HepG2 (cell line): Measurements from ENCODE around the gene VKORC1. TPM values are rescaled to one million over a fixed set of nuclear protein-coding genes. Genes with fewer than 3 reads are reported as not detected.

Experiments used
- IRX3 ChIP-seq: sonication (generic); formaldehyde crosslinking; IDR thresholded peaks from 2 replicates; pipeline ENCODE4 v1.8.1; 2023; ENCODE audit warnings: mild to moderate bottlenecking, low read depth, missing genetic modification reagents, borderline replicate concordance
- SRSF1 ChIP-seq: fragments of 200-400 bp; formaldehyde crosslinking; optimal IDR thresholded peaks from 2 replicates; pipeline ENCODE3; 2017; ENCODE audit warnings: mild to moderate bottlenecking, low read depth, low read length, moderate library complexity
- TEAD2 ChIP-seq: sonication (generic); formaldehyde crosslinking; IDR thresholded peaks from 2 replicates; pipeline ENCODE4 v1.9.0; 2021; ENCODE audit warnings: missing genetic modification reagents
- ZNF350 ChIP-seq: sonication (generic); formaldehyde crosslinking; IDR thresholded peaks from 2 replicates; pipeline ENCODE4 v1.4.0; 2020; ENCODE audit warnings: mild to moderate bottlenecking, low read depth, missing genetic modification reagents, borderline replicate concordance
- ZNF557 ChIP-seq: sonication (generic); formaldehyde crosslinking; IDR thresholded peaks from 2 replicates; pipeline ENCODE4 v1.4.0; 2020; ENCODE audit warnings: missing genetic modification reagents
- ZNF713 ChIP-seq: sonication (generic); formaldehyde crosslinking; IDR thresholded peaks from 2 replicates; pipeline ENCODE4 v1.4.0; 2020; ENCODE audit warnings: mild to moderate bottlenecking, missing genetic modification reagents
- ZSCAN21 ChIP-seq: sonication (generic); formaldehyde crosslinking; IDR thresholded peaks from 2 replicates; pipeline ENCODE4 v1.8.0; 2022; ENCODE audit warnings: mild to moderate bottlenecking, missing genetic modification reagents, moderate library complexity, borderline replicate concordance
- polyA plus RNA-seq, 8 experiments: library from polyadenylated mRNA; depleted of rRNA in 3 of 8; stranded (reverse) in 7 of 8; unstranded in 1 of 8; fragments of >200 nt; fragmentation: Illumina TruSeq in 4 of 8; extraction: Trizol in 4 of 8; gene quantifications; 2 replicates each; pipeline versions ENCODE4 v1.2.1 to v1.2.3, GENCODE V29; 2011 to 2016; ENCODE audit warnings: low read depth in 4 of 8, missing spikeins in 1 of 8, mixed read lengths in 1 of 8; ENCODE audit not compliant: insufficient read depth in 1 of 8
- total RNA-seq, 5 experiments: library from RNA; depleted of rRNA; stranded (reverse); fragments of >200 nt; fragmentation: Illumina TruSeq; extraction: Trizol; gene quantifications; 2 replicates each; pipeline ENCODE4 v1.2.3, GENCODE V29; 2016; ENCODE audit warnings: low read depth in 1 of 5
- TF ChIP-seq, protein P1 (sequence below): sonication (generic); formaldehyde crosslinking; IDR thresholded peaks from 2 replicates; pipeline ENCODE4 v1.5.0; 2020; ENCODE audit warnings: mild to moderate bottlenecking, missing genetic modification reagents
- TF ChIP-seq, protein P2 (sequence below): sonication (generic); formaldehyde crosslinking; IDR thresholded peaks from 2 replicates; pipeline ENCODE4 v1.5.1; 2020; ENCODE audit warnings: mild to moderate bottlenecking, missing genetic modification reagents, borderline replicate concordance

Gene VKORC1
- total and polyA plus RNA-seq, 2 of the 13 experiments (the other 11 are each of a cell fraction or from before 2014, with no cell fraction given) = 141 to 615 TPM

DNA sequence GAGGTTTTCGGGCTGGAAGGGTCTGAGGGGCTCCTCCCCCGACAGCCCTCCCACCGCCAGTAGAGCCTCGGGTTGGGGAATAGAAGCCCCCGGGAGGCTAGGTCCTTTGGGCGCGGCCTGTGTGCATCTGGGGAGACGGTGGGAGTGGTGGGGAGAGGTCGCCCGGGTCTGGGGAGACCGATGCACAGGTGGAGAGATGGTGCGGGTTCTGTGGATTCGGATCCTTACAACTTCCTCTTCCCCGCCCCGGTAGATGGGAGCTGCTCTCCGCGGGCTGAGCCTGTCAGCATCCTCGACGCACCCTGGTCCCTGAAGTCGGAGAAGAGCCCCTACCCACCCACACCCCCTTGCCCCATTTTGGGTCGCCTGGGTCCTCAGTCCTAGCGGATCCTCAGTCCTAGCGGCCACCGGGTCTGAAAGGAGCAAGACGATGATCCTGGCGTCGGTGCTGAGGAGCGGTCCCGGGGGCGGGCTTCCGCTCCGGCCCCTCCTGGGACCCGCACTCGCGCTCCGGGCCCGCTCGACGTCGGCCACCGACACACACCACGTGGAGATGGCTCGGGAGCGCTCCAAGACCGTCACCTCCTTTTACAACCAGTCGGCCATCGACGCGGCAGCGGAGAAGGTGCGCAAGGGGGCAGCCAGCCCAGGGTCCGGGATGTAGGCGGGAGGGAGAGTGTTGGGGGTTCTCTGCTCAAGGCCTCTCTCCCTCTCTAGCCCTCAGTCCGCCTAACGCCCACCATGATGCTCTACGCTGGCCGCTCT lies 14.4 kb upstream of the VKORC1 start (continued):
- TF ChIP-seq ZNF557 (CRISPR knock-in tag) (no peak), TEAD2 (CRISPR knock-in tag) (no peak), ZSCAN21 (CRISPR knock-in tag) (0 out of 2 replicates have a peak, but pooled peaks have one; percentile 2), SRSF1 (peak; percentile 4), ZNF350 (CRISPR knock-in tag) (no peak), IRX3 (CRISPR knock-in tag) (no peak), ZNF713 (CRISPR knock-in tag) (no peak)
- TF ChIP-seq, protein P1, sequence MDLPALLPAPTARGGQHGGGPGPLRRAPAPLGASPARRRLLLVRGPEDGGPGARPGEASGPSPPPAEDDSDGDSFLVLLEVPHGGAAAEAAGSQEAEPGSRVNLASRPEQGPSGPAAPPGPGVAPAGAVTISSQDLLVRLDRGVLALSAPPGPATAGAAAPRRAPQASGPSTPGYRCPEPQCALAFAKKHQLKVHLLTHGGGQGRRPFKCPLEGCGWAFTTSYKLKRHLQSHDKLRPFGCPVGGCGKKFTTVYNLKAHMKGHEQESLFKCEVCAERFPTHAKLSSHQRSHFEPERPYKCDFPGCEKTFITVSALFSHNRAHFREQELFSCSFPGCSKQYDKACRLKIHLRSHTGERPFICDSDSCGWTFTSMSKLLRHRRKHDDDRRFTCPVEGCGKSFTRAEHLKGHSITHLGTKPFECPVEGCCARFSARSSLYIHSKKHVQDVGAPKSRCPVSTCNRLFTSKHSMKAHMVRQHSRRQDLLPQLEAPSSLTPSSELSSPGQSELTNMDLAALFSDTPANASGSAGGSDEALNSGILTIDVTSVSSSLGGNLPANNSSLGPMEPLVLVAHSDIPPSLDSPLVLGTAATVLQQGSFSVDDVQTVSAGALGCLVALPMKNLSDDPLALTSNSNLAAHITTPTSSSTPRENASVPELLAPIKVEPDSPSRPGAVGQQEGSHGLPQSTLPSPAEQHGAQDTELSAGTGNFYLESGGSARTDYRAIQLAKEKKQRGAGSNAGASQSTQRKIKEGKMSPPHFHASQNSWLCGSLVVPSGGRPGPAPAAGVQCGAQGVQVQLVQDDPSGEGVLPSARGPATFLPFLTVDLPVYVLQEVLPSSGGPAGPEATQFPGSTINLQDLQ (CRISPR knock-in tag) = 0 out of 2 replicates have a peak, but pooled peaks have one; percentile 8
- TF ChIP-seq, protein P2, sequence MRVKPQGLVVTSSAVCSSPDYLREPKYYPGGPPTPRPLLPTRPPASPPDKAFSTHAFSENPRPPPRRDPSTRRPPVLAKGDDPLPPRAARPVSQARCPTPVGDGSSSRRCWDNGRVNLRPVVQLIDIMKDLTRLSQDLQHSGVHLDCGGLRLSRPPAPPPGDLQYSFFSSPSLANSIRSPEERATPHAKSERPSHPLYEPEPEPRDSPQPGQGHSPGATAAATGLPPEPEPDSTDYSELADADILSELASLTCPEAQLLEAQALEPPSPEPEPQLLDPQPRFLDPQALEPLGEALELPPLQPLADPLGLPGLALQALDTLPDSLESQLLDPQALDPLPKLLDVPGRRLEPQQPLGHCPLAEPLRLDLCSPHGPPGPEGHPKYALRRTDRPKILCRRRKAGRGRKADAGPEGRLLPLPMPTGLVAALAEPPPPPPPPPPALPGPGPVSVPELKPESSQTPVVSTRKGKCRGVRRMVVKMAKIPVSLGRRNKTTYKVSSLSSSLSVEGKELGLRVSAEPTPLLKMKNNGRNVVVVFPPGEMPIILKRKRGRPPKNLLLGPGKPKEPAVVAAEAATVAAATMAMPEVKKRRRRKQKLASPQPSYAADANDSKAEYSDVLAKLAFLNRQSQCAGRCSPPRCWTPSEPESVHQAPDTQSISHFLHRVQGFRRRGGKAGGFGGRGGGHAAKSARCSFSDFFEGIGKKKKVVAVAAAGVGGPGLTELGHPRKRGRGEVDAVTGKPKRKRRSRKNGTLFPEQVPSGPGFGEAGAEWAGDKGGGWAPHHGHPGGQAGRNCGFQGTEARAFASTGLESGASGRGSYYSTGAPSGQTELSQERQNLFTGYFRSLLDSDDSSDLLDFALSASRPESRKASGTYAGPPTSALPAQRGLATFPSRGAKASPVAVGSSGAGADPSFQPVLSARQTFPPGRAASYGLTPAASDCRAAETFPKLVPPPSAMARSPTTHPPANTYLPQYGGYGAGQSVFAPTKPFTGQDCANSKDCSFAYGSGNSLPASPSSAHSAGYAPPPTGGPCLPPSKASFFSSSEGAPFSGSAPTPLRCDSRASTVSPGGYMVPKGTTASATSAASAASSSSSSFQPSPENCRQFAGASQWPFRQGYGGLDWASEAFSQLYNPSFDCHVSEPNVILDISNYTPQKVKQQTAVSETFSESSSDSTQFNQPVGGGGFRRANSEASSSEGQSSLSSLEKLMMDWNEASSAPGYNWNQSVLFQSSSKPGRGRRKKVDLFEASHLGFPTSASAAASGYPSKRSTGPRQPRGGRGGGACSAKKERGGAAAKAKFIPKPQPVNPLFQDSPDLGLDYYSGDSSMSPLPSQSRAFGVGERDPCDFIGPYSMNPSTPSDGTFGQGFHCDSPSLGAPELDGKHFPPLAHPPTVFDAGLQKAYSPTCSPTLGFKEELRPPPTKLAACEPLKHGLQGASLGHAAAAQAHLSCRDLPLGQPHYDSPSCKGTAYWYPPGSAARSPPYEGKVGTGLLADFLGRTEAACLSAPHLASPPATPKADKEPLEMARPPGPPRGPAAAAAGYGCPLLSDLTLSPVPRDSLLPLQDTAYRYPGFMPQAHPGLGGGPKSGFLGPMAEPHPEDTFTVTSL (CRISPR knock-in tag) = 0 out of 2 replicates have a peak, but pooled peaks have one; percentile 4
